OCI-LY7 (cell line): ENCODE data around the gene FGF3. TPM values are rescaled to one million over a fixed set of nuclear protein-coding genes. Genes with fewer than 3 reads are reported as not detected.

ENCODE experiments used
- BruUV-seq: library from RNA; stranded (reverse); fragments of 400-500 nt; replicated peaks from 2 replicates; lab custom pipeline; 2021; lab: Mats Ljungman, UMichigan
- CTCF ChIA-PET: fragments of 300-600 bp; sonication (Branson Sonifier 250); formaldehyde crosslinking; loops from one replicate; lab custom pipeline; 2022; ENCODE audit warnings: antibody characterized with exemption; ENCODE audit not compliant: unreplicated experiment; lab: Charles Lee
- POLR2A ChIA-PET: fragments of 300-600 bp; sonication (Branson Sonifier 250); formaldehyde crosslinking; loops from one replicate; lab custom pipeline; 2022; ENCODE audit warnings: antibody characterized with exemption; lab: Charles Lee
- DNase-seq: peaks from one replicate; pipeline ENCODE4 v3.0.0-alpha.2; 2015; ENCODE audit warnings: low spot score
- H2AFZ ChIP-seq: fragments of 200-600 bp; sonication (generic), shearing (Covaris generic); 2 replicates; pipeline ENCODE4 v1.6.1; 2014; ENCODE audit warnings: mild to moderate bottlenecking, antibody characterized with exemption, low read length, moderate library complexity
- H3K27ac ChIP-seq: fragments of 200-600 bp; sonication (generic); 2 replicates; pipeline ENCODE4 v1.5.1; 2014; ENCODE audit warnings: mixed run types, low read depth, mild to moderate bottlenecking, moderate library complexity, low read length, inconsistent platforms; ENCODE audit not compliant: poor library complexity, severe bottlenecking
- H3K36me3 ChIP-seq: fragments of 200-600 bp; sonication (generic); 2 replicates; pipeline ENCODE4 v1.6.1; 2014; ENCODE audit warnings: mild to moderate bottlenecking, antibody characterized with exemption, low read length, moderate library complexity, mixed read lengths; ENCODE audit not compliant: insufficient read depth
- H3K4me1 ChIP-seq: fragments of 200-600 bp; sonication (generic); 2 replicates; pipeline ENCODE4 v1.5.1; 2014; ENCODE audit warnings: mild to moderate bottlenecking, low read length; ENCODE audit not compliant: insufficient read depth, poor library complexity, severe bottlenecking
- H3K4me2 ChIP-seq: fragments of 200-600 bp; sonication (generic); 2 replicates; pipeline ENCODE4 v1.6.1; 2014; ENCODE audit warnings: mild to moderate bottlenecking, low read length
- H3K4me3 ChIP-seq: fragments of 200-600 bp; sonication (generic); 2 replicates; pipeline ENCODE4 v1.5.1; 2014; ENCODE audit warnings: mild to moderate bottlenecking, low read depth, low read length; ENCODE audit not compliant: poor library complexity, severe bottlenecking
- H3K79me2 ChIP-seq: fragments of 200-600 bp; sonication (generic); 2 replicates; pipeline ENCODE4 v1.6.1; 2016; ENCODE audit warnings: low read depth, mild to moderate bottlenecking, low read length, moderate library complexity, mixed read lengths; ENCODE audit not compliant: insufficient read depth
- H3K9me2 ChIP-seq: fragments of 200-600 bp; sonication (generic); 2 replicates; pipeline ENCODE4 v1.6.1; 2016; ENCODE audit warnings: mild to moderate bottlenecking, low read length, mixed read lengths; ENCODE audit not compliant: insufficient read depth
- H3K9me3 ChIP-seq: fragments of 200-600 bp; sonication (generic); 2 replicates; pipeline ENCODE4 v1.6.1; 2014; ENCODE audit warnings: mild to moderate bottlenecking, mixed run types, low read length, mixed read lengths
- H4K20me1 ChIP-seq: fragments of 200-600 bp; sonication (generic); 2 replicates; pipeline ENCODE4 v1.6.1; 2014; ENCODE audit warnings: mild to moderate bottlenecking, antibody characterized with exemption, low read length, moderate library complexity, mixed read lengths; ENCODE audit not compliant: insufficient read depth
- EZH2phosphoT487 ChIP-seq: fragments of 200-600 bp; sonication (generic); IDR thresholded peaks from 2 replicates; pipeline ENCODE4 v1.6.1; 2018; ENCODE audit warnings: low read depth, borderline replicate concordance, mild to moderate bottlenecking, mixed run types, antibody characterized with exemption, low read length, moderate library complexity, mixed read lengths
- intact Hi-C: fragments of 100-400 bp; cut with micrococcal nuclease; formaldehyde crosslinking; loops from one replicate; pipeline ENCODE4 v1.10.0; 2022; ENCODE audit not compliant: unreplicated experiment
- total RNA-seq, 2 experiments: library from RNA; depleted of rRNA in 1 of 2; stranded (reverse); fragments of >200 nt in 1 of 2; shearing (Covaris generic) in 1 of 2; gene quantifications; 2 replicates each; pipeline ENCODE4 v1.2.3, GENCODE V29; 2014 to 2022
- TF ChIP-seq, protein P1 (sequence below): fragments of 200-600 bp; sonication (generic); conservative IDR thresholded peaks from 2 replicates; pipeline ENCODE4 v1.5.1; 2014; ENCODE audit warnings: mild to moderate bottlenecking, antibody characterized with exemption, low read length, moderate library complexity, mixed read lengths

Gene FGF3
- total RNA-seq, 2 experiments from 2014 or later = not detected

DNA sequence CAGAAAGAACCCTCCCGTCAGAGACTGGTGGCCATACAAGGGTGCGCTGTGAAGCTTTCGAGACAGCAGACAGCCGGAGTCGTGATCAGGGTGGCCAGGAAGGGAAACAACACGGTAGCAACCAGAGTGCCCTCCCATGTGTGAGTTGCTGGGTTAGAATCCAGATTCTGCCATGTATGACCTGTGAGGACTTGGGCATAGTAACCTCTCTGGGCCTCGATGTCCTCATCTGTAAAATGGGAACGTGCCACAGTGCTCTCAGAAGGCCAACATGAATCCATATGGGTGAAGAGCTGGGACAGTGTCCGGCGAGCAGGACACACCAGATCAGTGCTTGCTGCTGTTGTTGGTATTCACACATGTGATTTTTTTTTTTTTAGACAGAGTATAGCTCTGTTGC, 7.6 kb upstream of the FGF3 start:
- POLR2A ChIA-PET = no interaction called here
- Histone ChIP-seq H3K4me3 (no peak overlapping the region), H3K4me2 (no peak overlapping the region), H3K9me3 (no peaks in the 10 kb centered on the region), H3K79me2 (no peaks in the 10 kb centered on the region), H2AFZ (no peak overlapping the region), H3K27ac (no peak overlapping the region), H4K20me1 (no peaks in the 10 kb centered on the region), H3K9me2 (no peaks in the 10 kb centered on the region), H3K4me1 (no peaks in the 10 kb centered on the region), H3K36me3 (no peaks in the 10 kb centered on the region)
- no TSS peak for BruUV-seq
- CTCF ChIA-PET = no interaction called here
- no peak for DNase-seq
- intact Hi-C loops = no loop called here
- TF ChIP-seq, protein P1, sequence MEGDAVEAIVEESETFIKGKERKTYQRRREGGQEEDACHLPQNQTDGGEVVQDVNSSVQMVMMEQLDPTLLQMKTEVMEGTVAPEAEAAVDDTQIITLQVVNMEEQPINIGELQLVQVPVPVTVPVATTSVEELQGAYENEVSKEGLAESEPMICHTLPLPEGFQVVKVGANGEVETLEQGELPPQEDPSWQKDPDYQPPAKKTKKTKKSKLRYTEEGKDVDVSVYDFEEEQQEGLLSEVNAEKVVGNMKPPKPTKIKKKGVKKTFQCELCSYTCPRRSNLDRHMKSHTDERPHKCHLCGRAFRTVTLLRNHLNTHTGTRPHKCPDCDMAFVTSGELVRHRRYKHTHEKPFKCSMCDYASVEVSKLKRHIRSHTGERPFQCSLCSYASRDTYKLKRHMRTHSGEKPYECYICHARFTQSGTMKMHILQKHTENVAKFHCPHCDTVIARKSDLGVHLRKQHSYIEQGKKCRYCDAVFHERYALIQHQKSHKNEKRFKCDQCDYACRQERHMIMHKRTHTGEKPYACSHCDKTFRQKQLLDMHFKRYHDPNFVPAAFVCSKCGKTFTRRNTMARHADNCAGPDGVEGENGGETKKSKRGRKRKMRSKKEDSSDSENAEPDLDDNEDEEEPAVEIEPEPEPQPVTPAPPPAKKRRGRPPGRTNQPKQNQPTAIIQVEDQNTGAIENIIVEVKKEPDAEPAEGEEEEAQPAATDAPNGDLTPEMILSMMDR = no peak
- no peak for TF ChIP-seq EZH2phosphoT487

DNA sequence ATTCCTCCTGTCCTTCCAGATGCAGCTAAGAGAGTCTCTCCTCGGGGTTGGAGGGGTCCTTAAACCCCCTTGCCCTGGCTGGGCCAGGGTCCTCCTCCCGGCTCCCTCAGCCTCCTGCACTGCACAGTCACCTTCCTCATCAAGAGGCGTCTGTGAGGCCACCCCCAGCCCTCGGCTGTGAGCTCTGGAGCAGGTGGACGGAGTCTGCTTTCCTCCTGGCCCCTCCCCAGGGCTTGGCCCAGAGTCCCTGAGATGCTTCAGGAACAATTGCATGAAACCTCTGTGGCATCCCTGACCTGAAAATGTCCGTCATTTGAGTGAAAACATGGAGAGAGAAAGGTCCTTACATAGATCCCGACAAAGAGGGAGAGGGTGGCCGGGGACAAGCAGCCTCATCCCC, 6.7 kb upstream of the FGF3 start:
- ChIA-PET CTCF (no interaction called here), POLR2A (no interaction called here)
- H2AFZ ChIP-seq = no peak overlapping the region
- no peak overlapping the region for H3K4me2 ChIP-seq
- no peak overlapping the region for H3K4me3 ChIP-seq
- BruUV-seq = no TSS peak
- H3K27ac ChIP-seq = no peak overlapping the region
- no peaks in the 10 kb centered on the region for H3K9me3 ChIP-seq
- TF ChIP-seq, protein P1 = no peak
- TF ChIP-seq EZH2phosphoT487 = no peak
- no peaks in the 10 kb centered on the region for H3K4me1 ChIP-seq
- intact Hi-C loops = no loop called here
- no peaks in the 10 kb centered on the region for H4K20me1 ChIP-seq
- no peaks in the 10 kb centered on the region for H3K36me3 ChIP-seq
- DNase-seq = no peak
- H3K79me2 ChIP-seq = no peaks in the 10 kb centered on the region
- H3K9me2 ChIP-seq = no peaks in the 10 kb centered on the region

DNA sequence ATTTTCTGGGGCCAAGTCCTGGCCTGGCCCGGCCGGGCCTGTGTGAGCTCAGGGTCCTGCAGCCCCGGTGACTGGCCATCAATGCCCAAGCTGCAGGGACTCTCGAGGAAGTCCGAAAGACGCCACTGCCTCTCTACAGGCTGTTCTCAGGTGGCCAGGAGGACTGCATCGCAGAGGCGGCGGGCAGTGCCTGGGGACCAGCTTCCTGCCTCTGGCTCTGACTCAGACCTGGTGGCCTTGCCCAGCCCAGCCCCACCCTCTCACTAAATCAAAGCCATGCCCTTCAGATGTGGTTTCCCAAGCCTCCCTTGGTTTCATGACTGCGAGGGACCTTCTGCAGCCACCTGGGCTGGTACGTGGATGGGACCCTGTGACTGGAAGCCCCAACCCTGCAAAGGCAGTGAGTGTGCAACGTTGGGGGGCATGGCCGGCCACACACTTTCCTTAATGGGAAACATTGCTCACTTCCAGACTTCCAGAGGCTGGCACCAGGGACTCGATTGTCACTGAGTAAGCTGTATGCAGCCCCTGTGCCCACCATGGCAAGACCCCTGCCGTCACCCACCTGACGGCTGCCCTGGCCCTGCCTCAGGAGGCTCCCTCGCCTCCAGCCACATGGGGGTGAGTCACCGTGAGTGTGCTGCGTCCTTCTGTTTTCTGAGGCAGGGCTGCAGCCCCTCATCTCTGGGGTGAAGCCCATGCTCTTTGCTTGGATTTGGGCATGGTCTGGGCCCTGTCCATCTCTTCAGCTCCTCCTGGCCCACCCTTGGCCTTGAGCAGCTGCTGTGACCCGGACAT, 6.0 kb upstream of the FGF3 start:
- H3K9me2 ChIP-seq = no peaks in the 10 kb centered on the region
- intact Hi-C loops = no loop called here
- H3K36me3 ChIP-seq = no peaks in the 10 kb centered on the region
- ChIA-PET CTCF (no interaction called here), POLR2A (no interaction called here)
- H4K20me1 ChIP-seq = no peaks in the 10 kb centered on the region
- BruUV-seq = no TSS peak
- no peak for TF ChIP-seq EZH2phosphoT487
- TF ChIP-seq, protein P1 = no peak
- no peaks in the 10 kb centered on the region for H3K9me3 ChIP-seq
- H3K4me3 ChIP-seq = no peak overlapping the region
- H3K4me2 ChIP-seq = no peak overlapping the region
- no peak overlapping the region for H3K27ac ChIP-seq
- H3K4me1 ChIP-seq = no peaks in the 10 kb centered on the region
- no peaks in the 10 kb centered on the region for H3K79me2 ChIP-seq
- no peak for DNase-seq
- no peak overlapping the region for H2AFZ ChIP-seq
